NCI-H82 (cell line): Measurements from ENCODE around the gene CARNS1.

Source experiments
- DNase-seq: peaks from one replicate; lab custom pipeline; 2025; lab: John Stamatoyannopoulos, UW

CARNS1 gene

GRCh38 chr11:67376063-67376820 lies 39.2 kb upstream of the CARNS1 start:
- DNase-seq, result no peak

GRCh38 chr11:67376873-67377808 lies 38.3 kb upstream of the CARNS1 start:
- no peak for DNase-seq

GRCh38 chr11:67378544-67378943 lies 36.9 kb upstream of the CARNS1 start:
- DNase-seq, result no peak

- no peak for DNase-seq
Measured at GRCh38 chr11:67379061-67380058, 36.1 kb upstream of the CARNS1 start.

GRCh38 chr11:67381244-67381972 lies 34.1 kb upstream of the CARNS1 start:
- no peak for DNase-seq

- DNase-seq, result peak; percentile 83
Measured at GRCh38 chr11:67382276-67383136, 33.0 kb upstream of the CARNS1 start.

GRCh38 chr11:67384851-67385366 lies 30.6 kb upstream of the CARNS1 start:
- DNase-seq, result no peak

- DNase-seq, result peak; percentile 19
Measured at GRCh38 chr11:67387069-67387468, 28.4 kb upstream of the CARNS1 start.

GRCh38 chr11:67387518-67387917 lies 28.0 kb upstream of the CARNS1 start:
- peak; percentile 51 for DNase-seq

- peak; percentile 63 for DNase-seq
Measured at GRCh38 chr11:67389477-67389876, 26.0 kb upstream of the CARNS1 start.

- no peak for DNase-seq
Measured at GRCh38 chr11:67390947-67391303, 24.6 kb upstream of the CARNS1 start.

- peak; percentile 96 for DNase-seq
Measured at GRCh38 chr11:67391304-67392182, 23.9 kb upstream of the CARNS1 start, which contains the start of gene RAD9A. RAD9A (plus strand) TSS chr11:67391986; CDS start chr11:67392045, 59 bp downstream.

- DNase-seq, result no peak
Measured at GRCh38 chr11:67392183-67392715, 23.2 kb upstream of the CARNS1 start.

GRCh38 chr11:67393437-67393836 lies 22.0 kb upstream of the CARNS1 start:
- DNase-seq, result no peak

- no peak for DNase-seq
Measured at GRCh38 chr11:67393990-67394389, 21.5 kb upstream of the CARNS1 start.

- DNase-seq, result no peak
Measured at GRCh38 chr11:67395555-67396258, 19.8 kb upstream of the CARNS1 start.

GRCh38 chr11:67396259-67396581 lies 19.3 kb upstream of the CARNS1 start:
- DNase-seq, result no peak
